ENCODE results near the gene SCNN1A.

The SCNN1A gene

DNA sequence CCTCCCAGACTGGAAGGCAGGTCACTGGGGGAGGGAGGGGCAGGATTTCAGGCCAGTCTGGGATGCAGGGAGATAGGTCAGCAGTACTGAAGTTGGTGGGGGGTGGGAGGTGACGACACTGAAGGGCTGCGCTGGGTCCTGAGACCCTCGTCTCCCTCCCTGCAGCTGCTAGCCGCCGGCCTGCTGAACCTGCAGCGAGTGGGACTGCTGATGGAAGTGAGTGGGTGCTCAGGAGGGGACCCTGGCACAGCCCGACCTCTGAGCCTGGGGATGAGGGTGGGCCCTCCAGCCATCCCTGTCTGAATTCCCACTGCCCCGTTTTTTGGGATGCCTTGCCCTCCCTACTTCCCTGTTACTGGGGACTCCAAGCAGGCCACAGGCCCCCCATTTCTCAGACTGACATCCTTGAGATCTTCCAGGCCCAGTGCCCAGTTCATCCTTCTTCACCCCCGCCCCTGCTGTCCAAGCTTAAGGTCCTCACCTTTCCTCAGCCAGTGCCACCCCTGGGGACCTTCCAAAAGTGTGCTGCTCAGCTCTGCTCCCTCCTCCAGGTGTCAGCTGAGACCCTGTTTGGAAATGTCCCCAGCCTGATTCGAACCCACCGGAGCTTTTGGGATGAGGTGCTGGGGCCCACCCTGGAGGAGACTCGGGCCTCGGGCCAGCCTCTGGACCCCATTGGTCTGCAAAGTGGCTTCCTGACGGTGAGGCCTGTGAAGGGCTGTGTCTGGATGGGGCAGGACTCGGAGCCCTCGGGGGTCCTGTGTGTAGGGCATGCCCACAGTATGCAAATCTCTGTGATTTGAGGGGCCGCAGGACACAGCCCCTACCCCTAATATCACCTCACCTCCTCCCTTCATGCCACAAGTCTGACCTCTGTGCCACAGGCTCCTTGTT is 59.4 kb downstream of the SCNN1A start:
- no peak for DNase-seq

DNA sequence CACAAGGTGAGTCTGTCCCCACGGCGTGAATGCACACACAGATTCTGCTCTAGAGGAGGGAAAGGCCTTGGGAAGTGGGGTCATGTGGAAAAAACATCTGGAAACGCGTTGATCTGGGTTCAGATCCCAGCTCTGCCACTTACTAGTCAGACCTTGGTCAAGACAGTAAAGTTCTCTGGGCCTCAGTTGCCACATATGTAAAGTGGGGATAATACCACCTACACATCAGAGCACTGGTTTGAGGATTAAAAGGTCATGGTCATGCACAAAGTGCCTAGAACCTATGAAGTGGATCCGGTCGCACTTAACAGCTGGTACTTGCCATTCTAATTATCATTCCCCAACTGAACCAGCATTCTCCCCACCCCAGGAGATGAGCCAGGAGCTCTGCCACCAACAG is 60.2 kb downstream of the SCNN1A start:
- DNase-seq = no peak

DNA sequence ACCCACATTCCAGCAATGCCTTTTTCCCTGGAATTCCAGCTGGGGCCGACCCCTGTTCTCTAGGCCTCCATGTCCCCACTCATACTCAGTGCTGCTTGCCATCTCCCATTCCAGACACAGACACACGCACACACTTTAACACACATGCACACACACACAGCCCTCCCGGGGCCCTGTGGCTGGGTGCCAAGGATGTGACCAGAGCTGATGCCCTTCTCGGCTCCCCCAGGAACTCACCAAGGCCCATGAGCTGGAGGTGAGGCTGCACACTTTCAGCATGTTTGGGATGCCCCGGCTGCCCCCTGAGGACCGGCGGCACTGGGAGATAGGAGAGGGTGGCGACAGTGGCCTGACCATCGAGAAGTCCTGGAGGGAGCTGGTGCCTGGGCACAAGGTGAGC is 60.6 kb downstream of the SCNN1A start:
- DNase-seq = no peak

DNA sequence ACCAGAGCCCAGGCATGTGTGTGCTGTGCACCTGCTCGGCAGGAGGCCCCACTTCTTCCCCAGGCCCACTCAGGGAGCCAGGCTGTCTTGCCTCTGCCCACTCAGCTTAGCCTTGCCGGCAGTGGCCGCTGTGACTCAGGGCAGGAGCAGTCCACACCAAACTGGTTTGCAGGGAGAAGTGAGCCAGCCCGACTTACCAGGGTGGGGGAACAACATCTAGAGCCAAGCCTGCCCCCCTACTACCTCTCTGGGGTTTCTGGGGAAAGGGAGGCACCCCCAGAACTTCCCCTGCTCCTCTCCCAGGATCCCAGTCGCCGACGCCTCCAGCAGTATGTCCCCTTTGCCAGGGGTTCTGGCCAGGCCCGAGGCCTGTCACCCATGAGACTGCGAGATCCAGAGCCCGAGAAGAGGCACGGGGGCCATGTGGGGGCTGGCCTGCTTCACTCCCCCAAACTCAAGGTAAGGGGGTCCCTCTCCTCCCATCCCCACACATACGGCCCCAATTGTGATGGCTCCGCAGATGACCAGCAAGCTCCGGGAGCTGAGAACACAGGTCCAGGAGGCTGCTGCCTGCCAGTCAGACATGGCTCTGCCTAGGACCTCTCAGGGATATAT is 61.9 kb downstream of the SCNN1A start:
- peak in 1 of 2 donors; percentile 53 for DNase-seq

DNA sequence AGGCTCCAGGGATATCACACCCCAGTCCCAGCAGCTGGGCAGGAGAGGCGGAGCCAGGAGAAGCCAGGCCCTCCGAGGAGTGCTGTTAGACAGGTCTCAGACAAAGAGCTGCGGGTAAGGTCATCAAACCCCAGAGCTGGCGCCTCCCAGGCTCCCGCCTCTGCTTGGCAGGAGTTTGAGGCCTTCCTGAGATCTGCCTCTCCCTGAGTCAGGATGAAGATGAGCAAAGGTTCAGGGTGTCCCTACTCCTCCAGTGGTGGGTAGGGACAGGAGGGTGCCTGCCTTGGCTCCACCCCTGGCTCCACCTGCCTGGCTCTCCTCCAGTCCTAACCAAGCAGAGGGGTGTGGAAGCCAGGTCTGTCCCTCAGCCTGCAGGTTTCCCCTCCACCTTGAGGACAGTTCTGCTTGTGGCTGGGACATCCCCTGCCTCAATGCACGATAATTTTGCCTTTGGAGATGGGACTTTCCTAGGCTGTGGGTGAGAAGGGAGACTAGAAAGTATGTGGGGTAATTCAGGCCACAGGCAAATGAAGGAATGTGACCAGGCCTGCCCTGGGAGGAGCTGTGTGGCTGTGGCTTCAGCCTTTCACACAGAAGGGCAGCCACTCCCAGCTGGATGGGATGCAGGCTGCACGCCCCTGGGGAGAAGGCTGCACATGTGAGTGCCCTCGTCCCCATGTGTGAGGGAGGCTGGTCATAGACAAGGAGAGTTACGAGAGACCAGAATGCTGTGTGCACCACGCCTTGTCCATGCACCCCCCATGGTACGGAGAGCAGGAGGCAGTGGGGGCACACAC is 62.6 kb downstream of the SCNN1A start:
- peak; percentile 69 to 90 for DNase-seq

DNA sequence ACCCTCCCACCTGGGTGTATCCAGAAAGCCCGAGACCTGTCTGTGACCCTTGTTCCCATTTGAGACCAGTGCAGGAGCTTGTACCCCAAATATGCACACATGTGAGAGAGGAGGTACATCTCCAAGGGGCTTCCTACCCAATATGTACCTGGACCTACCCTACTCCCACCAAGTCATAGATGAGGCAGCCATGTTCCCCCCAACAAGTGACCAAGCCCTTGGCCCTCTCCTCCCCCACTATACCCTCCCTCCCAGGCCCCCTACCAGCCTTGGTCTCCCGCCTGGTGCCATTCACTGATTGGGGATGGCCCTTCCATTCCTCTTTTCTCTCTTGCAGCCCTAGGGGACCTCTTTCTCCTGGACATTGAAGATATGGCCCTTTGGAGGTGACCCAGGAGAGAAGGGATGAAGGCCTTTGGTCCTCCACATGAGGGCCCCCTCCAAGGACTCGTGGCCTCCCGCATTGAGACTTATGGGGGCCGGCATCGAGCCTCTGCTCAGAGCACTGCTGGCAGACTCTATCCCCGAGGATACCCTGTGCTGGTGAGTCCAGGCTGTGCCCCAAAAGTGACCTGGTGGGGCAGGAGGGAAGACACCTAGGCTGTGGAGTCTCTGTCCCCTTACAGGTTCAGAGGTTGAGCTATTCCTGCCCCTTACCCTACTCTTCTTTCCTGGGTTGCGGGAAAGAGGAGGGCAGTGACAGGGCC is 63.4 kb downstream of the SCNN1A start:
- DNase-seq = no peak

DNA sequence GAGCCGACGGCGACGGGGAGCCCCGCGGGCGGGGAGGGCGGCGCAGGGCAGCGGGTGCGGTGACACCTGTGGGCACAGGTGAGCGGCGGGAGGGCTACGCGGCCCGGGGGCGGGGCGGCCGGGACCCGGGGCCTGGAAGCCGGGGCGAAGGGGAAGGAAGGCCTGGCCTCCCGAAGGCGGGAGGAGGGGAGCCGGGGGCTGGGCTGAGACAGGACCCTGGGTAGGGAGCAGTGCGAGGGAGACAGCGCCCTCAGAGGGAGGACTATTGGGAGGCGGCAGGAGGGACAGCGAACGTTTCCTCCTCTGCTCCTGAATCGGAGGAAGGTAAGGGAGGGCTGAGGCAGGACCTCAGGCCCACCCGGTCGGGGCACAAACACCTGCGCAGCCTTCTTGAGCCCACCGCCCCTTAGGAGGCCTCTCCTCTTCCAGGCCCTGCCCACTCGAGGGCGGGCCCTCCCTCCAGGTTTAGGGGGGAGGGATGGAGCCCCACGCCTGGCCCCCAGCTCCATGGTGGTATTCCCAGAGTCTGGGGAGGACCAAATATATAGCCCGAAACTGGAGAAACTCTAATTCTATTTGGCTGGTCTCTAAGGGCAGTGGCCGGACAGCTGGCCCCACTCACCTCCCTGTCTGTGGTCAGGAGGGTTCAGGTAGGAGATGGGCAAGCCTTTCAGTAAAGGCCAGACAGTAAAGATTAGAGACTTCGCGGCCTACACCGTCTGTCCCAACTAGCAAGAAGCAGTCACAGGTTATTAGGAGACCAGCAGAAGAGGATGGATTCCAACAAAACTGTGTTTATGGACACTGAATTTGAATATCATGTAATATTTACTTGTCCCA is 64.4 kb downstream of the SCNN1A start:
- DNase-seq = no peak

DNA sequence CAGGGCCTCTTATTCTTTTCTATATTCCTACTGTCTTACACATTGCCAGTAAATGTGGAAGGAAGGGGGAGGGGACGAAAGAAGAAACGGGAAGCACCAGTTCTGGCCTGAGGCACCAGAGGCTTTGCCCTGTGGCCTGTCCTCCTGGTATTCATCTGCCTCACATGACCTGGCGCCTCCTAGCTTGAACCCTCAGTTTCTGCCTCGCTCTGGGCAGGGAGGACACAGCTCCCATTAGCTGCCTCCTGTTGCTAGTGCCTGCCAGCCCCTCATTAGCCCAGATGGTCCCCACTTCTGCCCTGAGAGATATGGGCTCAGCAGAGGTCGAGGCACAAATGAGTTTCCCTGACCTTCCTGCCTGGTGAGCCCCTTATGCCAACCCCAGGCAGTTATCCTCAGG is 67.8 kb downstream of the SCNN1A start:
- DNase-seq = peak; percentile 56 to 68

DNA sequence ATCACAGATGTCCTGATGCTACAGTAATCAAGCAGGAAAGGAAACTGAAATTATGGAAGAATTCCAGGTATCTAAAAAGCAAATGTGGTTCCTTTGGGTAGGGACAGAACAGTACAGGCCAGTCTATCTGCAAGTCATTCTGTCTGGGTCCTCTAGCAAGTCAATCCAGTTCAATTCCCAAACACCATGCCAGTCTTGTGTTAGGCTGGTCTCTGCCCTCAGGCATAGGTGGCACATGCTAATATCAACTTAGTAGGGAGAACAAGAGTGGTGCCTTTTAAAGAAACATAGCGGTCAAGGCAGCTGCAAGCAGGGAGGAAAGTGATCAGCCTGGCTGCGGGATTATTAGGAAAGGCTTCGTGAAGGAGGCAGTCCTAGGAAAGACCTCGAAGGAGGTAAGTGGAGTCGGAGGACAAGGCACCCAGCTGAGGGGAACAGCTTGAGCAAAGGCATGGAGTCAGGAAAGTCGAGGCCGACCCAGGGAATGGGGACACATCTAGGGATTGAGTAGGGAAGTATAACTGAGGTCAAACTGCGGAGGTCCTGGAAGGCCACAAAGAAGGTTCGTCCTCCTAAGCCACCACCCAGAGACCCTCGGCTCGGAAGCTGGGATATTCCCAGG is 68.7 kb downstream of the SCNN1A start:
- DNase-seq = no peak

DNA sequence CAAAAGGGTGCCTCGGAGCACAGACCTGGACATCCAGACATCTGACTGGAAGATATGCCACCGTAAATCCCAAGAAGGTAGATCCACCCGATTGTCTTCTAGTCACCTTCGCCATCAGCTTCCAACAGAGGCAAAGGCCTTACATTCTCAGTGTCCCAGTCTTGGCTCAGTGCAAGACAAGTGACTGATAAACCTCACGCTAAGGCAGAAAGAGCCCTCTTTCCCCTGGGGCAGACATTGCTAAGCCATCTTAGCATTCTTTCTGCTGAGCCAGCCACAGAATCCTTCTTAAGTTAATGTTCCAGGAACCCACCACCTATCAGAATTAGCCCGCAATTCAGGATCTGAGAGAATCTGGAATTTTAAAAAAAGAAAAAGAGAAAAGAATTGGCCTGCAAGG is 69.2 kb downstream of the SCNN1A start:
- DNase-seq = no peak

DNA sequence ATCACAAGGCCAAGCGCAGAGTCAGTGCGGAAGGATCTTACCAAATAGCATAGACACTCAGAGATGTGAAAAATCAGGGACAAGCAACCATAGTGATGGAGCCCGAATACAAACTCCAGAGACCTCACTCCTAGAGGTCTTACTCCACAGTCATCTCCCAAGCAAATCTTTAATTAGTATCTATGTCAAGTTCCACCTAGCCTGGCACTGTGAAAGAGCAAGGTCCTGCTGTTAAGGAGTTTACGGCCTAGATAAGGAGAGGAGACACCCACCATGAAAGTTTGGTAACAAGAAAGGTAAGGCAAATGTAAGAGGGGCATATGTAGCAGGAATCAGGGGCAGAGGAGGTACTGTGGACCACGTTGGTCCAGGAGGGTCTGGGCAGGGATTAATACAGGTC is 72.3 kb downstream of the SCNN1A start:
- no peak for DNase-seq

DNA sequence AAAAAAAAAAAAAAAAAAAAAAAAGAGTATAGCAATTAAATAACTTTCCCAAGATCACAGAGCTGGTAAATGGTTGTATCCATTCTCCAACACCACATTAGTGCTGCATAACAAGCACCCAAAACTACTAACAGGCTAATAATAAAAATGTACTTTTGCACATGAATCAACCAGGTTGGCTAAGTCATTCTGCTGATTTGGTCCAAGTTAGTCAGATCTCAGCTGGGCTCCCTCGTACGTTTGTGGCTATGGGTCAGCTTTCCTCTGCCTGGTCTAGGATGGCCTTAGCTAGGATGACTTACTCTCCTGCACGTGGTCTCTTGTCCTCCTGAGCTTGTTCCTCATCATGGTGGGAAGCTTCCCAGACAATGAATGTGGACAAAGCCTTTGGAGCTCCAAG is 72.7 kb downstream of the SCNN1A start:
- DNase-seq = no peak

DNA sequence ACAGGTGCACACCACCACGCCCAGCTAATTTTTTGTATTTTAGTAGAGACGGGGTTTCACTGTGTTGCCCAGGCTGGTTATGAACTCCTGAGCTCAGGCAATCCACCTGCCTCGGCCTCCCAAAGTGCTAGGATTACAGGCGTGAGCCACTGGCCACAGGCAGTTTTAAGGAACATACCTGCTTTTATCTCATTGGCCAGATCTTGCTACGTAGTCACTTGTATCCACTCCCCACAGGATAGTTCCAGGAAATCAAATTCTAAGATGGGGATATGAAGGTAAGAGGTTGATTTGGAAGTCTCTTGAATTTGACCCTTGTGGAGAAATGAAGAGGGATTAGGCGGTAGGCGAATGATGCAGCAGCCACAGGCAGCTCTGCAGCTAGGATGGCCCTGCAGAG is 73.6 kb downstream of the SCNN1A start:
- DNase-seq = no peak

DNA sequence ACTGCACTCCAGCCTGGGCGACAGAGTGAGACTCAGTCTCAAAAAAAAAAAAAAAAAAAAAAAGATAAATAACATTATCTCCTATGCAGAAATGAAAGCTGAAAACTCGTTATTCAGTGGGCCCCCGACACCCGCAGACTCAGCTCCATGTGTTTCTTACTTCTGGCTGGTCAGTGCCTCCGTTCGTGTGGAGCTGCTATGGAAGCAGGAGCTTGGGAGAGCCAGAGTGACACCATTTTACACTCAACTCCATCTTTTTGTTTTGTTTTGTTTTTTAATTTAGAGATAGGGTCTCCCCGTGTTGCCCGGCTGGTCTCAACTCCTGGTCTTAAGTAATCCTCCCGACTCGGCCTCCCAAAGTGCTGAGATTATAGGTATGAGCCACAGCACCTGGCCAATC is 78.2 kb downstream of the SCNN1A start:
- no peak for DNase-seq

Data from inflammatory macrophage treated with lipopolysaccharide for 1 hour (primary cell).